HG02840 (cell line): ENCODE measurements around the gene EMILIN2.
A peak's percentile ranks its signal among the peaks of the same experiment; 100 is the strongest.
"Not testable (repeated sequence)": the region's sequence is repeated elsewhere in the genome, so short reads cannot be mapped to it uniquely, and the experiment has no call there.

Source experiments
- ATAC-seq: cut with Tn5 transposase; IDR thresholded peaks from one replicate; pipeline ENCODE4 v1.9.1; 2021; ENCODE audit warnings: mild to moderate bottlenecking, moderate library complexity, moderate number of reproducible peaks; ENCODE audit not compliant: unreplicated experiment, low FRiP score

EMILIN2 gene

DNA sequence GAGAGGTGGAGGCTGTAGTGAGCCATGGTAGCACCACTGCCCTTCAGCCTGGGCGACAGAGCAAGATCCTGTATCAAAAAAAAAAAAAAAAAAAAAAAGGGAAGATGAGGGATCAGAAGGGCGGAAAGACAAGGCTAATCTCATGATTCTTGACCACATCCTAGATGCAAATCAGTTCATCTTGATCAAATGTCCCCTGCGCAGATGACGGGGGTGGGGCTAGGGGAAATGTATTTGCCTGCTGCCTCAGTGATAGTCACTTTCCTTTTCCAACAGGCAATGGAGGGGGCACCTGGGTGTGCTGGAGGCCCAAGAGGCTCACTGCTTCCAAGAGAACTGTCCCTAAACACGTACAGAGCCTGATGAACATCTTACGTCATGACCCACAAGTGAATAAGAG is 3.7 kb upstream of the EMILIN2 start:
- ATAC-seq = no peak

DNA sequence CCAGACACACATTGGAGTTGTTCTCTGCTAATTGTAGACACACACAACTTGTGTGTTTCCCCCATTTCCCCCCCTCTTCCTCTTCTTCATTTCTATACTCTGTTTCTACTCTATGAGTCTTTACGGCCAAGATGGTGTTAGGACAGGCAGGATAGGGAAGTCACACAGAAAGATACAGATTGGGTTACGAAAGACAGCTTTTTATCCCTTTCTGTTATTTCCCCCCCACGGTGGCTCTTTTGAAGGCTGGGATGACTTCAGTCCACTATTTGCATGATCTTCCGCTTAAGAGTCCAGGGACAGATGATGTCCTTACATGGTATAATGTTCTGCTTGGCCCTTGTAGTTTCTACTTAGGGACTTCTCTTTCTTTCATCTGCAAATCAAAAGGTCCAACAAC is 1.6 kb upstream of the EMILIN2 start:
- no peak for ATAC-seq

GRCh38 chr18:2847317-2848246 is 776 bp downstream of the EMILIN2 start:
- ATAC-seq = peak; percentile 52

DNA sequence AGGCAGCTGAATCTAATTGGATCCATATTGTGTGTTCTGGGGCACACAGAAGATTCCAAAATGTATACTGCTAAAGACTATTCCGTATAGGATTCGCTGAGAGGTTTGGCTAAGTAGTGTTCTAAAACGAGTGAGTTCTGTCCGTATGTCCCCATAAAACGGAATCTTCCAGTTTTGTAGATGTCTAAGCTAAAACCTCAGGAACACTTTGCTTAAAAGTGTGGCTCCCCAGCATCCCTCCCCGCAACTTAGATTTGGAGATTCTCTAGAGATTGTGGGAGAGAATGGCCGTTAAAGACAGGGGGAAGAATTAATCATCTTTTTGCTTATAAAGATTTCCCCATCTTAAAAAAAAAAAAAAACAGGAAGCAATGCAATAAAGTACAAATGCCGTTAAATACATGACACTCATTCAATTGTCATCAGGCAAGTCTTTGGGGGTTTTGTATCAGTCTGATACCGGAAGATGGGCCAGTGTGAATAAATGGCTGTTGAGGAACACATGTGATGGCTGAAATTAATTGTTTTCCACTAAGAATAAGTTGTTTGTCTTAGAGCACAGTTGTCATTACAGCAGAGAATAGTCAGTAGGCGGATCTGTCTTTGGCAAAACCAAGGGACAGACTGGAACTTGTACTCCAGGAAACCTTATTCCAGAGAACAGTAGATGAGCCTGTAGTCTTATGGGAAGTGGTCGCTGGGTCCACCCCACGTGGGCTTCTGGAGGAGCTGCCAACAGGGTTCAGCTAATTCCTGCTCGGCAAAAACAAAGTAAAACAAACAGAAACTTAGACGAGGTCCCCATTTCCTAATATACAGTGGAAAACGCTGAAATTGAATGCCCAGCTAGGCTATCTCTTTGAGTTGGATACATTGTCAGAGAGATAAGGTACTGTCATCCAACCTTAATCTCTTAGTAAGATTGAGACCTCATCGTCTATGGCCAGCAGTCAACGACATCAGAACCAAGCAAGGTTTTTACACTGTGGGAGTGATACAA is 1.7 kb downstream of the EMILIN2 start:
- ATAC-seq = no peak

DNA sequence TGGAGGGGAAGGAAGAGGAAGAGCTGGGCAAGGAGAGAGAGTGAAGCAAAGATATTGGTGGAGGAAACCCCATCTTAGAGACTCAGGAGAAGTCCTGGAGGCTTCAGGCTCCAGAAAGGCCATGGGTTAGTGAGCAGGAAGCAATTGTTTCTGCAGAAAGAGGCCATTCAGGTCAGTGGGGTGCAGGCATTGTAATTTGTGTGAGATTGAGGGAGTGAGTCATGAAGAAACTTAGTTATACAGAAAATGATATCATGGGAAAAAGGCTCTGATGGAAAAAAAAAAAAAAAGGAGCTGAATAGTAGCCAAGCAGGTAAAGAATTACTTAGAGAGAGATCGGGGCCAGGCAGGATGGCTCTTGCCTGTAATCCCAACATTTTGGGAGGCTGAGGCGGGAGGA is 4.0 kb downstream of the EMILIN2 start:
- no peak for ATAC-seq

- no peak for ATAC-seq
These were observed 5.0 kb downstream of the EMILIN2 start for GRCh38 chr18:2851771-2852170.

- not testable (repeated sequence) for ATAC-seq
These were observed 5.7 kb downstream of the EMILIN2 start for GRCh38 chr18:2852460-2852859.

DNA sequence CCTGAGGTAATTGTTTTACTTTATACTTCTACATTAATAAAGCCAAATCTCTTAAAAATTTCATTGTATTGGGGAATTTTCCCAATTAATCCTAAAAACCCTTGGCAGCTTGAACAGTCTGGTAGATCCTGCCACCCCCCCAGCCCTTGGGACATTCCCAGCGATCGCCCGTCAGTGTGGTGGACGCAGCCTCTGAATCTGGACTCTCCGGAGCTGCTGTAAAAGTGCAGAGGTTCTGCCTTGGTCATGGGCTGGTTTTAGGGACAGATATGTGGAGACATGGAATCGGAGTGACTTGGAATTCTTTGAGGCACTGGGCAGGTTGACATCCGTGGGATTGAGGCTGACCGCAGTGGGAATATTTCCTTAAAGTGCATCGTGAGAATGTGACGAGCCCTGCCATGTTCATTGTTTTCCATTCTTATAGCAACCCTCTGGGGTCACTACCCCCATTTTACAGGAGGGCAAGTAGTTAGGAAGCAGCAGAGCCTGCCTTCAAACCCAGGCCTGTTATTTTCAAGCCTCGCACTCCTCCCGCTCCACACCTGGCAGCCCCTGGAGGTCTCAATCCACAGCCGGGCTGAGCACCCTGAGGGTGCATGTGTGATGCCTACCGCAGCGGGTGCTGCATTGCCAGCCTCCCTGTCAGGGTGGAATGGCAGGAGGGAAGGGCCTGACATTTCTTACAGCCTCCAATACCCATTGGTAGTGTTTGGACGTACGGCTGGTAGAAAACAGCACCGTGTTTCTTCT is 6.5 kb downstream of the EMILIN2 start:
- ATAC-seq = no peak

- ATAC-seq = no peak
These were observed 7.3 kb downstream of the EMILIN2 start for GRCh38 chr18:2853926-2854664.

- ATAC-seq = no peak
These were observed 8.1 kb downstream of the EMILIN2 start for GRCh38 chr18:2854875-2855274.

DNA sequence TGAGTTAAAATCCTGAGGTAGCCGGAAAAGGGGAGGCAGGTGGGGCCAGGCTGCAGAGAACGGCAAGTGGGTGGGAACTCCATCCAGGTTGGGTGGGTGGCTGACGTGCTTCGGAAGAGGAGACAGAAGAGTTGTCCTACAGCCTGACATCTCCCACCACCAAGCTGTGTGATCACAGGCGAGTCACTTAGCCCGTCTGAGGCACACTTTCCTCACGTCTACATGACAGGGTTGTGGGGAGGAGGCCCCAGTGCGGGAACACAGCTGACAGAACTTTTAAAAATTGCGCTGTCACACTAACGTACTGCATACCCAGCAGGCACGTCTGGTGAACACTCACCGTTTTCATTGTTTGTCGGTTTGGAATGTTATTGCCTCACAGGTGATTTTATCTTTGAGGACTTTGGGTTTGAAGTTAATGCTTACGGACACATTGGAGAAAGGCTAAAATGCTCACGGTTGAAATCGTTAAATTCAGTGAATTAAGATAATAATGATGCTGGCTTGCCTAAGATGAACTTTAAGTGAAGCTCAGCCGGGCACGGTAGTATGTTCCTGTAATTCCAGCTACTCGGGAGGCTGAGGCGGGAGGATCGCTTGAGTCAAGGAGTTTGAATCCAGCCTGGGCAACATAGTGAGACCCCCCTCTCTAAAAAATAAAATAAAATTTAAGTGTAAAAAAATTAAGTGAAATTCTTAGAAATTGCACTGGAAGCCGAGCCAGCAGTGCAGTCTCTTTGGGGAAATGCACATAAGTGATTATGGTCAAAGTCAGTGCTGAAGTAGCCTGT is 8.9 kb downstream of the EMILIN2 start:
- ATAC-seq = no peak

DNA sequence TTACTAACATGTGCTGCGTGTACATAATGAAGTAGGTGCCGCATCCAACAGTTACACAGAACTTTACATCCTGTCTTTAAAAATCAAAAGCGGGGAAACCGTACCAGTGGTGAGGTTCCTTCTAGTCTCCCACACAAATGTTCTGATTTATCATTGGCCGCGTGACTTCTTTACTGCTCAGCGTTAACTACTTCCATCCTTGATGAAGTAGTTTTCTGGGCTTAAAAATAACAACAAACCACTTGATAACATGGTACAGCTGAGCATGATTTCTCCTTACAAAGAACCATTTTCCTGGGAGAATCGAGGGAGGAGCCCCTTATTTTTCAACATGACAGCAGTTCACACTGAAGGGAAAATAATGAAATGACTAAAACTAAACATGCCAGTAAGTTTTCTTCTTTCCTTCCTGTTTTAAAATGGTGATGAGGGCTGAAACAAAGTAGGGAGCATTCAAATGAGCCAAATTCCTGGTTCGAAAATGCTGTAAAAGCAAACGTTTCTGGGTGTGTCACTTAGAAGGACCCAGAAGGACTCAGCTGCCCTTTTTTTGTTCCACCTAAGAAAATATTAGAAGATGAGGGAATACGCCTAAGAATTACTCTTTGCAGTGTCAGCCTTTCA is 9.9 kb downstream of the EMILIN2 start:
- ATAC-seq = no peak

DNA sequence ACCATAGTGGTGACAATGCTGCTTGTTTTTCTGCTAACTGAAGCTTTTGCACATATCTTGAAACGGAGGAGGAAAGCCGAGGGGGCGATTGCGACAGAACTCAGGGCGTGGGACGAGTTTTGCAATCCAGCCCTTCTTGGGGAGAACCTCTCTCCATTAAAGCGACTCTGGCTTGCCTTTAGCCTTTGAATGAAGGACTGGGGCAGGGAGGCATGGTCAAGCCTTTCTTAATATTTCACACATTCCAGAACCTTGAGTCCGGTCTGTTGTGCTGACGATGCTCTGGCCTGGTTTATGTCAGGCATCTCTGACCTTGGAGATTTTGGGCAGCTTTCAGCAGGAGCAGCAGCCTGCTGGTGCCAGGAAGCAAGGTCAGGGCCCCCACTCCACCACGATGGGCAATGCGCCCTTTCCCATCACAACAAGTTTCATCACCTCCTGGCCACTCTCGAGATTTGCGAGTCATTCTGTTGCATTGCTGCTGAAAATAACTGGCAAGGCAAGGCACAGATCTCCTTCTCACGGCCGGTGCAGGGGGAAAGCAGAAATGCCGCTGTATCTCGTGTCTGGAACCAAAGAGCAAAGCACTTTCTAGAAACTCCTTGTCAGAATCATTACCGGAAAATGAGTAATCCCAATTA is 10.8 kb downstream of the EMILIN2 start:
- ATAC-seq = no peak

- not testable (repeated sequence) for ATAC-seq
These were observed 13.6 kb downstream of the EMILIN2 start for GRCh38 chr18:2860397-2860796.

GRCh38 chr18:2863997-2864396 is 17.2 kb downstream of the EMILIN2 start:
- not testable (repeated sequence) for ATAC-seq

DNA sequence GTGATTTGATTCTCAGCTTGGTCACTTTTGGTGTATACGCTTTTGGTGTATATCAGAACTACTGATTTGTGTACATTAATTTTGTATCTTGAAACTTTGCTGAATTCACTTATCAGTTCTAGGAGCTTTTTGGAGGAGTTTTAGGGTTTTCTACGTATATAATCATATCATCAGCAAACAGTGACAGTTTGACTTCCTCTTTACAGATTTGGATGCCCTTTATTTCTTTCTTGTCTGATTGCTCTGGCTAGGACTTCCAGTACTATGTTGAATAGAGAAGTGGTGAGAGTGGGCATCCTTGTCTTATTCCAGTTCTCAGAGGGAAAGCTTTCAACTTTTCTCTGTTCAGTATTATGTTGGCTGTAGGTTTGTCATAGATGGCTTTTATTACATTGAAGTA is 19.7 kb downstream of the EMILIN2 start:
- not testable (repeated sequence) for ATAC-seq

- no peak for ATAC-seq
These were observed 22.4 kb downstream of the EMILIN2 start for GRCh38 chr18:2869207-2869606.

DNA sequence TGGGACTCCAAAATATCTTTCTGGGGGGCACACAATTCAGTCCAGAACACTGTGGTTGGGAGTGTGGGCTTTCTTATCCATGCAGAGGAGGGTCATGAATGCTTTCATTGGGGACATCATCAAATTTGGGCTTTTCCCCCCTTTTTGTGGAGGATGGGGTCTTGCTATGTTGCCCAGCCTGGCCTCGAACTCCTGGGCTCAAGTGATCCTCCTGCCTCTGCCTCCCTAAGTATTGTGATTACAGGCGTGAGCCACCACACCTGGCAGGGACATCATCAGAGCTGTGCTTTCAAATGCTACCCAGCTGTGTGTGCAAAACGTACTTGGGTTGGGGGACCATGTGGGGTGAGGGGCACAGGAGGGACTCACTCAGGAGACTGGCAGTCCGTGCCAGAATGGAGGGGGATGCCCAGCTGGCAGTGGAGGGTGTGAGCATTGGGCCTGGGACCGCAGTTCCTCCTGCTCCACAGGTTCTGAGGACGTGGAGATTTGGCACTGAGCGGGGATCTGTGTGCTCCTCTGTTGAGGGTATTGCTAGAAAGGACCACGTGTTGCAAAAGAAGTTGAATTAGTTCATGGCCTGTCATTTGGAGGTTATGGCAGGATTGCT is 24.4 kb downstream of the EMILIN2 start:
- ATAC-seq = no peak
